Liver (tissue), 9 donors: ENCODE data around the gene SORCS2. TPM values are rescaled to one million over a fixed set of nuclear protein-coding genes. Genes with fewer than 3 reads are reported as not detected.

Experiments
- DNase-seq: peaks from one replicate; pipeline ENCODE4 v3.0.0-alpha.2; 2017; ENCODE audit warnings: low spot score
- H3K27ac ChIP-seq, 2 donors: one replicate each; pipeline ENCODE4 v1.7.0; 2013; ENCODE audit warnings: inconsistent platforms in 2 of 2, low read length in 2 of 2, control low read depth in 1 of 2, low read depth in 1 of 2, mild to moderate bottlenecking in 1 of 2
- H3K27me3 ChIP-seq, 4 donors: one replicate each; pipeline versions ENCODE4 v1.6.1 to v1.7.0; 2013; ENCODE audit warnings: low read length in 3 of 4, inconsistent platforms in 1 of 4, mild to moderate bottlenecking in 1 of 4, moderate library complexity in 1 of 4; ENCODE audit not compliant: control insufficient read depth in 4 of 4, insufficient read depth in 4 of 4
- H3K36me3 ChIP-seq, 4 donors: one replicate each; pipeline versions ENCODE4 v1.6.1 to v1.7.0; 2013; ENCODE audit warnings: low read length in 3 of 4, mild to moderate bottlenecking in 3 of 4, low read depth in 1 of 4, moderate library complexity in 1 of 4; ENCODE audit not compliant: control insufficient read depth in 4 of 4, insufficient read depth in 3 of 4
- H3K4me1 ChIP-seq, 4 donors: one replicate each; pipeline versions ENCODE4 v1.6.1 to v1.7.0; 2013; ENCODE audit warnings: low read length in 3 of 4, mild to moderate bottlenecking in 3 of 4, moderate library complexity in 1 of 4; ENCODE audit not compliant: control insufficient read depth in 4 of 4, insufficient read depth in 4 of 4
- H3K4me3 ChIP-seq, 3 donors: one replicate each; pipeline versions ENCODE4 v1.6.1 to v1.7.0; 2013; ENCODE audit warnings: low read length in 3 of 3, control low read depth in 1 of 3, low read depth in 1 of 3, mild to moderate bottlenecking in 1 of 3
- H3K9ac ChIP-seq, 2 donors: one replicate each; pipeline ENCODE4 v1.7.0; 2013; ENCODE audit warnings: low read length in 2 of 2, mild to moderate bottlenecking in 2 of 2, moderate library complexity in 2 of 2, control low read depth in 1 of 2, low read depth in 1 of 2
- H3K9me3 ChIP-seq, 4 donors: one replicate each; pipeline versions ENCODE4 v1.6.1 to v1.7.0; 2013; ENCODE audit warnings: low read length in 3 of 4; ENCODE audit not compliant: control insufficient read depth in 4 of 4
- CTCF ChIP-seq: fragments of 150-350 bp; IDR thresholded peaks from 2 replicates; pipeline ENCODE4 v1.5.1; 2017; ENCODE audit warnings: improper control_type of control experiment, low read depth, low read length; ENCODE audit not compliant: missing input control
- EGR1 ChIP-seq, 2 donors: IDR thresholded peaks; 2 replicates each; pipeline ENCODE4 v1.6.1; 2016 to 2018; ENCODE audit warnings: antibody characterized with exemption in 2 of 2, low read depth in 2 of 2
- FOXA1 ChIP-seq: IDR thresholded peaks from 2 replicates; pipeline ENCODE4 v1.6.1; 2016; ENCODE audit warnings: antibody characterized with exemption
- FOXA2 ChIP-seq: IDR thresholded peaks from 2 replicates; pipeline ENCODE4 v1.6.1; 2016; ENCODE audit warnings: antibody characterized with exemption
- GABPA ChIP-seq, 2 donors: IDR thresholded peaks in 1 of 2; conservative IDR thresholded peaks in 1 of 2; 2 replicates each; pipeline ENCODE4 v1.6.1; 2016; ENCODE audit warnings: antibody characterized with exemption in 2 of 2, mild to moderate bottlenecking in 1 of 2, moderate library complexity in 1 of 2
- HNF4A ChIP-seq, 2 donors: conservative IDR thresholded peaks; 2 replicates each; pipeline ENCODE4 v1.6.1; 2016; ENCODE audit warnings: antibody characterized with exemption in 2 of 2, mild to moderate bottlenecking in 2 of 2
- HNF4G ChIP-seq: IDR thresholded peaks from 2 replicates; pipeline ENCODE4 v1.6.1; 2016; ENCODE audit warnings: antibody characterized with exemption
- NR2F2 ChIP-seq: IDR thresholded peaks from 2 replicates; pipeline ENCODE4 v1.6.1; 2016; ENCODE audit warnings: antibody characterized with exemption
- RAD21 ChIP-seq, 2 donors: IDR thresholded peaks; 2 replicates each; pipeline ENCODE4 v1.6.1; 2016; ENCODE audit warnings: antibody characterized with exemption in 2 of 2, mild to moderate bottlenecking in 2 of 2
- REST ChIP-seq: IDR thresholded peaks from 2 replicates; pipeline ENCODE4 v1.6.1; 2016; ENCODE audit warnings: antibody characterized with exemption, mild to moderate bottlenecking
- RXRA ChIP-seq, 2 donors: IDR thresholded peaks; 2 replicates each; pipeline ENCODE4 v1.6.1; 2017 to 2018; ENCODE audit warnings: antibody characterized with exemption in 2 of 2, mild to moderate bottlenecking in 1 of 2
- SP1 ChIP-seq: IDR thresholded peaks from 2 replicates; pipeline ENCODE4 v1.6.1; 2018; ENCODE audit warnings: antibody characterized with exemption, mild to moderate bottlenecking
- TAF1 ChIP-seq: conservative IDR thresholded peaks from 2 replicates; pipeline ENCODE4 v1.6.1; 2016; ENCODE audit warnings: antibody characterized with exemption, mild to moderate bottlenecking
- ZBTB33 ChIP-seq: IDR thresholded peaks from 2 replicates; pipeline ENCODE4 v1.6.1; 2016; ENCODE audit warnings: antibody characterized with exemption
- WGBS: extraction: QIAGEN DNeasy Blood & Tissue Kit; methylation state at CpG from one replicate; pipeline ENCODE4 v1.1.7; 2013; 5-methylcytosine and 5-hydroxymethylcytosine counted together
- polyA plus RNA-seq, 2 donors: library from polyadenylated mRNA; stranded (reverse) in 1 of 2; unstranded in 1 of 2; fragments of 200-250 nt in 1 of 2; fragments of >200 nt in 1 of 2; fragmentation: Nextera tagmentation in 1 of 2; extraction: Ambion mirVana in 1 of 2; gene quantifications; one replicate each; pipeline versions ENCODE4 v1.2.1 to v1.2.3, GENCODE V29; 2013 to 2015
- total RNA-seq, 2 donors: library from RNA; depleted of rRNA; stranded (reverse); fragments of >200 nt; gene quantifications; one replicate each; pipeline ENCODE4 v1.2.3, GENCODE V29; 2014
- TF ChIP-seq, protein P1 (sequence below): IDR thresholded peaks from 2 replicates; pipeline ENCODE4 v1.6.1; 2016; ENCODE audit warnings: antibody characterized with exemption
- TF ChIP-seq, protein P2 (sequence below): IDR thresholded peaks from 2 replicates; pipeline ENCODE4 v1.6.1; 2016; ENCODE audit warnings: antibody characterized with exemption
- donor health status: healthy.
- donor health status: healthy.
- donor health status: healthy.
- donor health status: healthy.
- donor health status: healthy.

SORCS2 gene
- total and polyA plus RNA-seq, 4 donors, result 0.10 to 1.4 (median 0.92) TPM

- TF ChIP-seq EGR1 (IDR thresholded peaks at IDR 0.05; ENCODE audit: low read depth in 2 of 2), result no peak
- TF ChIP-seq HNF4G, result no peak
- no peak for TF ChIP-seq CTCF
- no peak for TF ChIP-seq RAD21 (IDR thresholded peaks at IDR 0.05)
Observed at GRCh38 chr4:7491915-7492314, 299.6 kb downstream of the SORCS2 start (continued).

- Histone ChIP-seq H3K9ac (no peak overlapping the region), H3K27ac (no peak overlapping the region), H3K27me3 (no peaks in the 10 kb centered on the region), H3K9me3 (no peaks in the 10 kb centered on the region), H3K4me1 (no peaks in the 10 kb centered on the region), H3K4me3 (no peak overlapping the region), H3K36me3 (no peaks in the 10 kb centered on the region)
- WGBS, result 76% methylated on average over 16 of the region's 16 CpGs
- DNase-seq, result no peak
- TF ChIP-seq HNF4A (conservative IDR thresholded peaks at IDR 0.05), result no peak
- no peak for TF ChIP-seq GABPA (IDR thresholded peaks at IDR 0.05 in 1 of 2, conservative IDR thresholded peaks at IDR 0.05 in 1 of 2)
- TF ChIP-seq, protein P1, sequence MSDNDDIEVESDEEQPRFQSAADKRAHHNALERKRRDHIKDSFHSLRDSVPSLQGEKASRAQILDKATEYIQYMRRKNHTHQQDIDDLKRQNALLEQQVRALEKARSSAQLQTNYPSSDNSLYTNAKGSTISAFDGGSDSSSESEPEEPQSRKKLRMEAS, result no peak
- TF ChIP-seq EGR1 (IDR thresholded peaks at IDR 0.05; ENCODE audit: low read depth in 2 of 2), result no peak
- TF ChIP-seq REST, result no peak
- no peak for TF ChIP-seq RXRA (IDR thresholded peaks at IDR 0.05)
- TF ChIP-seq FOXA1, result no peak
- TF ChIP-seq TAF1, result no peak
Observed at GRCh38 chr4:7498446-7499200, 306.3 kb downstream of the SORCS2 start.

DNA sequence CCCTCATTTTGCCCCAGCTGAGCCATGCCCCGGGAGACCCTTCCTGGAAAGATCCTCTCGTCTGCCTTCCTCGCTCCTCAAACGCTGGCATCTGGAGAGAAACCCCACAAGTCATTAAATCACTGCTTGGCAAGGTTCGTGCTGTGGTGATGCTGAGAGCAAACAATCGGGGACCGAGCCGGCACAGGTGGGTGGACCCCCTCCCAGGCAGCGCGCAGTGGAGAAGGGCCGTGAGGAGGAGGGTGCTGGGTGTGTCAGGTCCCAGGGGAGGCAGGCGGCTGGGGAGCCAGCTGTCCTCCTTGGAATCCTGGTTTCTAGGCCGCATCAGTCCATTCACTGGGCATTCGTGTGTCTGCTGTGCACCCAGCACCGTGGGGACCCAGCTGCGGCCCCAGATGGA is 307.3 kb downstream of the SORCS2 start:
- Histone ChIP-seq H3K4me3 (no peak overlapping the region), H3K9ac (no peak overlapping the region), H3K36me3 (no peaks in the 10 kb centered on the region), H3K4me1 (no peaks in the 10 kb centered on the region), H3K9me3 (no peaks in the 10 kb centered on the region), H3K27ac (no peak overlapping the region), H3K27me3 (no peaks in the 10 kb centered on the region)
- WGBS, result 84% methylated on average over 16 of the region's 16 CpGs
- no peak for DNase-seq
- TF ChIP-seq CTCF (no peak), FOXA2 (no peak), SP1 (no peak), GABPA (IDR thresholded peaks at IDR 0.05 in 1 of 2, conservative IDR thresholded peaks at IDR 0.05 in 1 of 2) (no peak), ZBTB33 (no peak), RXRA (IDR thresholded peaks at IDR 0.05) (no peak), EGR1 (IDR thresholded peaks at IDR 0.05; ENCODE audit: low read depth in 2 of 2) (no peak), NR2F2 (no peak), FOXA1 (no peak), RAD21 (IDR thresholded peaks at IDR 0.05) (no peak)
- TF ChIP-seq, protein P1, result no peak
- TF ChIP-seq, protein P2, sequence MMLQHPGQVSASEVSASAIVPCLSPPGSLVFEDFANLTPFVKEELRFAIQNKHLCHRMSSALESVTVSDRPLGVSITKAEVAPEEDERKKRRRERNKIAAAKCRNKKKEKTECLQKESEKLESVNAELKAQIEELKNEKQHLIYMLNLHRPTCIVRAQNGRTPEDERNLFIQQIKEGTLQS, result no peak
